ENCODE measurements around the gene PTPRM.

PTPRM gene

DNA sequence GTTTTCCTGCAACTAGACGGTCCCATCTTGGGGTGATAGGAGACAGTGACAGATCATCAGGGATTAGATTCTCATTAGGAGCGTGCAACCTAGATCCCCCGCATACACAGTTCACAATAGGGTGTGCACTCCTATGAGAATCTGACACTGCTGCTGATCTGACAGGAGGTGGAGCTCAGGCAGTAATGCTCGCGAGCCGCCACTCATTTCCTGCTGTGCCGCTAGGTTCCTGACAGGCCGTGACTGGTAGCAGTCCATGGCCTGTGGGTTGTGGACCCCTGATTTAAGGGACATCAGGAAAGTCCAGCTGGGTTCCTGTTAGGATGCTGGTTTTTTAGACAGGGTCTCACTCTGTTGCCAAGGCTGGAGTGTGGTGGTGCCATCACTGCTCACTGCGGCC lies 48.7 kb downstream of the PTPRM start:
- DNase-seq (ENCODE audit: low read depth), result no peak
- TF ChIP-seq, protein P1, sequence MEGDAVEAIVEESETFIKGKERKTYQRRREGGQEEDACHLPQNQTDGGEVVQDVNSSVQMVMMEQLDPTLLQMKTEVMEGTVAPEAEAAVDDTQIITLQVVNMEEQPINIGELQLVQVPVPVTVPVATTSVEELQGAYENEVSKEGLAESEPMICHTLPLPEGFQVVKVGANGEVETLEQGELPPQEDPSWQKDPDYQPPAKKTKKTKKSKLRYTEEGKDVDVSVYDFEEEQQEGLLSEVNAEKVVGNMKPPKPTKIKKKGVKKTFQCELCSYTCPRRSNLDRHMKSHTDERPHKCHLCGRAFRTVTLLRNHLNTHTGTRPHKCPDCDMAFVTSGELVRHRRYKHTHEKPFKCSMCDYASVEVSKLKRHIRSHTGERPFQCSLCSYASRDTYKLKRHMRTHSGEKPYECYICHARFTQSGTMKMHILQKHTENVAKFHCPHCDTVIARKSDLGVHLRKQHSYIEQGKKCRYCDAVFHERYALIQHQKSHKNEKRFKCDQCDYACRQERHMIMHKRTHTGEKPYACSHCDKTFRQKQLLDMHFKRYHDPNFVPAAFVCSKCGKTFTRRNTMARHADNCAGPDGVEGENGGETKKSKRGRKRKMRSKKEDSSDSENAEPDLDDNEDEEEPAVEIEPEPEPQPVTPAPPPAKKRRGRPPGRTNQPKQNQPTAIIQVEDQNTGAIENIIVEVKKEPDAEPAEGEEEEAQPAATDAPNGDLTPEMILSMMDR (IDR thresholded peaks at IDR 0.05; ENCODE audit: low read depth, low read length), result no peak
- no peak for TF ChIP-seq POLR2A (IDR thresholded peaks at IDR 0.05; ENCODE audit: extremely low read depth, insufficient read length)
- TF ChIP-seq, protein P2, sequence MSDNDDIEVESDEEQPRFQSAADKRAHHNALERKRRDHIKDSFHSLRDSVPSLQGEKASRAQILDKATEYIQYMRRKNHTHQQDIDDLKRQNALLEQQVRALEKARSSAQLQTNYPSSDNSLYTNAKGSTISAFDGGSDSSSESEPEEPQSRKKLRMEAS (IDR thresholded peaks at IDR 0.05; ENCODE audit: low read depth, low read length), result no peak
- no peak for TF ChIP-seq MYC (IDR thresholded peaks at IDR 0.05; ENCODE audit: low read depth, low read length)
- H3K4me3 ChIP-seq (ENCODE audit: low read depth, low read length), result no peak overlapping the region

DNA sequence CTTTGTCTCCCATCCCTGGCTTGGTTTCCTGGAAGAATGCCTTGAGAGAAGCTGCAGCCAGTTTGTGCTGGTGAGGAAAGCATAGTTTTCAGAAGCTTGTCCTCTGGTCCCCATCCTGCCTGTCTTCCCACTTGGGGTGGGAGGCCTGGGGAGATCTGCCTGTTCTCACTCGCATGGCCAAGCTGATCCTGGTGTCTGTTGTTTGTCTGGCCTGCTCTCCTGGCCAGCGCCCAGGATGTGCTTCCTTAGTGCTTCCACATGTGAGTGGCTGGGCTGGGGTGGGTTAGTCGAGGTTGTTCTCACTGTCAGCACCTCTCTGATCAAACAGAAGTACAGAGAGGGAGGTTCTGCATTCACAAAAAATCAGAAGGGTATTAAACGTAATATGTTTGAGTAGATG lies 49.5 kb downstream of the PTPRM start:
- no peak for DNase-seq (ENCODE audit: low read depth)
- no peak overlapping the region for H3K4me3 ChIP-seq (ENCODE audit: low read depth, low read length)
- TF ChIP-seq MYC (IDR thresholded peaks at IDR 0.05; ENCODE audit: low read depth, low read length), result no peak
- TF ChIP-seq POLR2A (IDR thresholded peaks at IDR 0.05; ENCODE audit: extremely low read depth, insufficient read length), result no peak
- TF ChIP-seq, protein P1 (IDR thresholded peaks at IDR 0.05; ENCODE audit: low read depth, low read length), result no peak
- TF ChIP-seq, protein P2 (IDR thresholded peaks at IDR 0.05; ENCODE audit: low read depth, low read length), result no peak

DNA sequence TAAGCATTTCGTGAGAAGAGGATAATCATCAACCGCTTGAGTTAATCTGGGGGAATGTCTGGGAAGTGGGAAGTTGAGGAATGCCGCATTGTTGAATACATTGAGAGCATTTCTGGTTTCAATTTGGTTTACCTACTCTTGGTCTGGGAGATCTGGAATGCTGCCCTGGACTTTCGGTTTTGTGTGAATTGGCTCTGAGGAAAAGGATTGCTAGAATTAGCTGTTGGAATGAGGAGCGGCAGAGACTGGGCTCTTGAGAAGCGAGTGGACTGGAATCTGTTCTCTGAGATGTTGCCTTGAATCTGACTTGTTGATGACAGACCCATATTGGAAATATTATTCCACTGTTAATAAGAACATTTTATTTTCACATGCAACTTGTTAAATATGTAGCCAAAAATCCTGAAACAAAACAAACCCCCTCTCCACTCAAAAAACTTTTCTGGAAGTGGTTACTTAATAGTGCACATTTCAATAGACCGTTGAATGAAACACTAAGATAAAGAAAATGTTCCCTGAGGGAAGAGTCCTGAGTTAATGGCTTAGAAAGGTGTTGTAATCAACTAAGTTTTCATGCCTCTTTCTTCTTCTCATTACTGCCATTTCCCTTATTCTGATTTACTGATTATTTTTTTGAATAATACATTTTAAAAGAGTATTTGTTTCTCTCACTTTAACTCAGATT lies 50.8 kb downstream of the PTPRM start:
- H3K4me3 ChIP-seq (ENCODE audit: low read depth, low read length), result no peak overlapping the region
- TF ChIP-seq MYC (IDR thresholded peaks at IDR 0.05; ENCODE audit: low read depth, low read length), result no peak
- TF ChIP-seq POLR2A (IDR thresholded peaks at IDR 0.05; ENCODE audit: extremely low read depth, insufficient read length), result no peak
- TF ChIP-seq, protein P1 (IDR thresholded peaks at IDR 0.05; ENCODE audit: low read depth, low read length), result no peak
- no peak for DNase-seq (ENCODE audit: low read depth)

DNA sequence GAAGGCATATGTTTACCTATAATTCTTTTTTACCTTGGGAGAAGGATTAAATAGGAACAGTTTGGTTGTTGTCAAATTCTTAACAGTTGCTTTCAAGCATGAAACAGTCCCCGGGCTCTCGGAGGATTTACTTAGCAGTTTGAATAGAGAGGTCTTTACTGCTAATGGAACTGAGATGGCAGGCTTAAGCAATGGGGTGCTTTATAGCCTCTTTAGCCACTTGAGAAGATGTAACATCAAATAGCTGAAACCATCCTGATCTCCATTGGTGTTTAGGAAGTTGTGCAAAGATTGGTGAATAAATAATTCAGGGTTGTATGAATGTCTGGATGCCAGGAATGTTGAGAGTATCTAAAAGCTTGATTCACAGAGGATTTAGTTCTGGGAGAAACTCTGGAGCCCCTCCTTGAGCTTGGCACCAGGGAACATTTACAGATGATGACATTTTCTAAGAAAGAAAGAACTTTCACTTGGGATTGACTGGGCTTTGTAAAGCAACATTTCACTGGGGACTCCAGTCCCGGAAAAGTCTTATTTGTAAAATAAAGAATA lies 51.9 kb downstream of the PTPRM start:
- no peak overlapping the region for H3K4me3 ChIP-seq (ENCODE audit: low read depth, low read length)
- DNase-seq (ENCODE audit: low read depth), result no peak
- TF ChIP-seq, protein P2 (IDR thresholded peaks at IDR 0.05; ENCODE audit: low read depth, low read length), result no peak
- no peak for TF ChIP-seq POLR2A (IDR thresholded peaks at IDR 0.05; ENCODE audit: extremely low read depth, insufficient read length)
- TF ChIP-seq, protein P1 (IDR thresholded peaks at IDR 0.05; ENCODE audit: low read depth, low read length), result no peak
- TF ChIP-seq MYC (IDR thresholded peaks at IDR 0.05; ENCODE audit: low read depth, low read length), result no peak

DNA sequence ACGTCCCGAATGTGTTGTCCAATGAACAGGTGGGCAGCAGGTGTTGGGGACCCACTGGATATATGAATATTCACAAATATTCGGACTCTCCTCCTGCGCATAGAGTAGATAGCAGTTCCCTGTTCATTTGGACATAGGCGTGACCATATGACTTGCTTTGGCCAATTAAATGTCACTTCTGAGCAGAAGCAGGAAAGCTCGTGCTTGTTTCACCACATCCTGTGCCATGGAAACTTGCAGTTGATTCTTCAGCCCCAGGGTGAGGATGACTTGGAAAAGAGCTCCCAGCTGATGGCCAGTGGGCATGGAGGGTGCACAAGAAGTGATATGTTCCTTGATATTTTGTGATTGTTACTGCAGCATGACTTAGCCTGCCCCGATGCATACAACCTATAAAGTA lies 52.6 kb downstream of the PTPRM start:
- TF ChIP-seq, protein P1 (IDR thresholded peaks at IDR 0.05; ENCODE audit: low read depth, low read length), result no peak
- TF ChIP-seq MYC (IDR thresholded peaks at IDR 0.05; ENCODE audit: low read depth, low read length), result no peak
- TF ChIP-seq POLR2A (IDR thresholded peaks at IDR 0.05; ENCODE audit: extremely low read depth, insufficient read length), result no peak
- TF ChIP-seq, protein P2 (IDR thresholded peaks at IDR 0.05; ENCODE audit: low read depth, low read length), result no peak
- no peak for DNase-seq (ENCODE audit: low read depth)
- H3K4me3 ChIP-seq (ENCODE audit: low read depth, low read length), result no peak overlapping the region
